Measurements from ENCODE around the gene TAF10.

The TAF10 gene

DNA sequence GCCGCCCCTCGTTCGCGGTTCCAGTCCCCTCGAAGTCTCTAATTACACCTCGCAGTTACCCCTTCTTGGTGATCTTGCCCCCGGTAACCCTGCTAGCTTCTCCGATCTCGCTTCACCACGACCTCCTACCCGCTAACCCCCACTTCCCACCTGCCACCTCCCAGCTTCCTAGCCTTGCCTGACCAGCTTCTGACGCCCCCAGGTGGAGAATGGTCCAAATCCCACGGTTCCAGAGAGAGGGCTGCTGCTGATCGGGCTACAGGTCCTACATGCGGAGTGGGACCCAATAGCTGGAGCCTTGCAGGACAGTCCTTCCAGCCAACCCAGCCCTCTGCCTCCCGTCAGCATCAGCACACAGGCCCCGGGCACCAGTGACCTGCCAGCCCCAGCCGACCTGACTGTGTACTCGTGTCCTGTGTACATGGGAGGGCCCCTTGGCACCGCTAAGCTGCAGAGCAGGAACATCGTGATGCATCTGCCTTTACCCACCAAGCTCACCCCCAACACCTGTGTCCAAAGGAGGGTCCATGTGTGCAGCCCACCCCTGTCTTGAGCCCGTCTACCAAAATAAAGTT lies 40.5 kb downstream of the TAF10 start:
- no peaks in the 10 kb centered on the region for H3K9me3 Mint-ChIP-seq (ENCODE audit: low read depth)
- no peak overlapping the region for H3K27ac Mint-ChIP-seq
- no peaks in the 10 kb centered on the region for H3K4me1 Mint-ChIP-seq (ENCODE audit: low read depth)
- peaks cover 15% of the 10 kb centered on the region for H3K36me3 Mint-ChIP-seq
- H3K27me3 Mint-ChIP-seq = no peaks in the 10 kb centered on the region
- no peak overlapping the region for H3K4me3 Mint-ChIP-seq

DNA sequence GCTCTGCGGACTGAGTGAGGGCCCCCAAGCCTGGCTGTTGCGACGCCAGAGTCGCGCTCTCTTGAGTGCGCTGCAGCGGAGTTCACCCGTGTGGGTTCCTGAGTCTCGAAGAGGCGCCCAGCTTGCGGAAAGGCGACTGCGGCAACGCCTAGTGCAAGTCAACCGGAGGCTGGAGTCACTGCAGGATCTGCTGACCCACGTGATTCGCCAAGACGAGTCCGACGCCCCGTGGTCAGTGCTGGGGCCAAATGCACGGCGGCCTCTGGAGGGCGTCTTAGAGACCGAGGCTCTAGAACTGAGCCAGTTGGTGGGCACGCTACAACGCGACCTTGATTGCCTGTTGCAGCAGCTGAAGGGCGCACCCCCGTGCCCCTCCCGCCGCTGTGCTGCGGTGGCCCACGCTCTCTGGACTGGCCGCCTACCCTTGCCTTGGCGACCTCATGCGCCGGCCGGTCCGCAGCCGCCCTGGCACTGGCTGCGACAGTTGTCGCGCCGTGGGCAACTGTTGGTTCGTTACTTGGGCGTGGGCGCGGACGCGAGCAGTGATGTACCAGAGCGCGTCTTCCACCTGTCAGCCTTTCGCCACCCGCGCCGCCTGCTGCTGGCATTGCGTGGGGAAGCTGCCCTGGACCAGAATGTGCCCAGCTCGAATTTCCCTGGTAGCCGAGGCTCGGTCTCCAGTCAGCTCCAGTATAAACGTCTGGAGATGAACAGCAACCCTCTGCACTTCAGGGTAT lies 41.2 kb downstream of the TAF10 start:
- no peaks in the 10 kb centered on the region for H3K27me3 Mint-ChIP-seq
- H3K27ac Mint-ChIP-seq = no peak overlapping the region
- H3K36me3 Mint-ChIP-seq = peaks cover 13% of the 10 kb centered on the region
- no peak overlapping the region for H3K4me3 Mint-ChIP-seq
- no peaks in the 10 kb centered on the region for H3K9me3 Mint-ChIP-seq (ENCODE audit: low read depth)
- H3K4me1 Mint-ChIP-seq (ENCODE audit: low read depth) = no peaks in the 10 kb centered on the region

DNA sequence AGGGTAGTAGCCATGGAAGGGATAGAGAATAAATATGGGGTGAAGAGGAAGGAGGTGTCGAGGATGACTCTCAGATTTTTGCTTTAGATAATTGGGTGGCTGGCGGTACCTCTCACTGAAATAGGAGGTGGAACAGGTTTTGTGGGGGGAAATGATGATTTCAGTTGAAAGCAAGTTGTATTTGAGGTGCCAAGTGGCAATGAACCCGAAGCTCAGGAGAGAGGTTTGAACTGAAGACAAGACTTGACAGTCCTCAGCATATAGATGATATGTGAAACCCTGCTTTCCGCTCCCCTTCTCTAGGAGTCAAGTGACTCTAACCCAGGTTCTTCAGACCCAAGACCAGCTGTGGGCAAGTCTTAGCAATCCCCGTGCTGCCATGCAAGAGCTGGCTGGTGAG lies 42.3 kb downstream of the TAF10 start:
- H3K36me3 Mint-ChIP-seq = peaks cover 13% of the 10 kb centered on the region
- no peak overlapping the region for H3K27ac Mint-ChIP-seq
- no peak overlapping the region for H3K4me3 Mint-ChIP-seq
- H3K4me1 Mint-ChIP-seq (ENCODE audit: low read depth) = no peaks in the 10 kb centered on the region
- no peaks in the 10 kb centered on the region for H3K9me3 Mint-ChIP-seq (ENCODE audit: low read depth)
- no peaks in the 10 kb centered on the region for H3K27me3 Mint-ChIP-seq

DNA sequence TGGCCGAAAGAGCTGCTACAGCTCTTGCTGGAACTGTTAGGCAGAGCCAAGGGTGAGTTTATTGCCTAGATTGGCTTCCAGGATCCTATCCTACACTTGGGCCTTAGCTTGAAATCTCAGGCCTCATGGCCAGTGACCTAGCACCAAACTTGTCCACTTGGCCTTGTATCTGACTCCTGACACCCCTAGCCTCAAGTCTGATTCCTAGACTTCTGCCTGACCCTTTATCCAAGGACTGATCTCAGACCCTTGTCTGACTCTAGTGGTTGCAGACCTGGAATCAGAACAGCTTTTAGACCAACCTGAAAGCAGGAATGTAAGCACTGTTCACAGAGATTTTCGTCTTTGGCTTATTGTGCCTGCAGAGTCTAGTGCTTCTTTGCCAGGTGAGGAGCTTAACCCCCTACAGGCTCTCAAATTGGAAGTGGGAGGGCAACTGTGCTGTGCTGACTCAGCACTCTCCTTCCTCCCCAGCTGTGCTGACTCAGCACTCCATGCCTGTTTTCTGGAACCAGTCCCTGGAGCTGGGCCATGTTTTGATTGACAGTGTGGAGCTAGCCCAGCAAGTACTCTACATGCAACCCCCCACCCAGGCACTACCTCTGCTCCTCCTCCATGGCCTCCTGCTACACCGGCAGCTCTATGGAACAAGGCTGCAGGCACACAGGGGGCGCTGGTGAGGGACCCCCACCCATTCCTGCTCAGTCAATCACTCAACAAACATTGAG lies 43.7 kb downstream of the TAF10 start:
- H3K36me3 Mint-ChIP-seq = peaks cover 12% of the 10 kb centered on the region
- no peak overlapping the region for H3K27ac Mint-ChIP-seq
- no peaks in the 10 kb centered on the region for H3K9me3 Mint-ChIP-seq (ENCODE audit: low read depth)
- no peak overlapping the region for H3K4me3 Mint-ChIP-seq
- H3K27me3 Mint-ChIP-seq = no peaks in the 10 kb centered on the region
- H3K4me1 Mint-ChIP-seq (ENCODE audit: low read depth) = no peaks in the 10 kb centered on the region

DNA sequence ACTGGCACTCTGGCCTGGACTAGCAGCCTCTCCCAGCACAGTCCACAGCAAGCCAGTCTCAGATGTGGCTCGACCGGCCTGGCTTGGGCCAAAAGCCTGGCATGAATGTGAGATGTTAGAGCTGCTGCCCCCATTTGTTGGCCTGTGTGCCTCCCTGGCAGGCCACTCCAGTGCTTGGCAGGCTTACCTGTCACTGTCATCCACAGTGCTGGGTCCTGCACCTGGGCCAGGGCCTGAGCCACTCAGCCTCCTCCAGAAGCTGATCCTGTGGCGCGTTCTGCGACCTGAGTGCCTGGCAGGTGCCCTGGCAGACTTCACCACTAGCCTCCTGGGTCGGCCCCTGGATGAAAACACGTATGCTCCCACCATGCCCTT lies 44.7 kb downstream of the TAF10 start:
- H3K27me3 Mint-ChIP-seq = no peaks in the 10 kb centered on the region

DNA sequence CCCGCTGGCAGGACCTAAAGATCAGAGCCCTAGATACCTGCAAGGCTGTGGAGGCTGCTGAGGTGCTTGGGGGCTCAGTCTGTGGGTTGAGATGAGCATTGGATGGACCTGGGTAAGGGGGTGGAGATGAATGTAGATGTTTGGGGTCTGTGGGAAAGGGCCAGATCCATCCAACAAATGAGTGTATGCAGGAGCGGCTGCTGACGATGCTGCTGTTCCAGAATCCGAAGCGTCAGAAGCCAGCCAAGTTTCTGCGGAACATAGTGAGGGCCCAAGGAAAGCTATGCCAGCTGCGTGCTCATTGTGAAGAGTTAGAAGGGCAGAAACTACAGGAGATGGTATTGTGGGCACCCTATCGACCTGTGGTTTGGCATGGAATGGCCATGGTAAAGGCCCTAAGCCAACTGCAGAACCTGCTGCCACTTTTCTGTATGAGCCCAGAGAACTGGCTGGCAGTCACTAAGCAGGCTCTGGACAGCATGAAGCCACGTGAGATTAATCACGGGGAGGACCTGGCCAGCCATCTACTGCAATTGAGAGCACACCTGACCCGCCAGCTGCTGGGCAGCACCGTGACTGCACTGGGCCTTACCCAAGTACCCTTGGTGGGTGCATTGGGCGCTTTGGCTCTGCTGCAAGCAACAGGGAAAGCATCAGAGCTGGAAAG lies 45.2 kb downstream of the TAF10 start:
- H3K4me3 Mint-ChIP-seq = no peak overlapping the region
- H3K36me3 Mint-ChIP-seq = peaks cover 11% of the 10 kb centered on the region
- no peaks in the 10 kb centered on the region for H3K4me1 Mint-ChIP-seq (ENCODE audit: low read depth)
- no peaks in the 10 kb centered on the region for H3K27me3 Mint-ChIP-seq
- H3K9me3 Mint-ChIP-seq (ENCODE audit: low read depth) = no peaks in the 10 kb centered on the region
- H3K27ac Mint-ChIP-seq = no peak overlapping the region

More for the DNA sequence above, 44.7 kb downstream of the TAF10 start:
- Mint-ChIP-seq H3K36me3 (peaks cover 10% of the 10 kb centered on the region), H3K4me1 (ENCODE audit: low read depth) (no peaks in the 10 kb centered on the region), H3K4me3 (no peak overlapping the region), H3K27ac (no peak overlapping the region), H3K9me3 (ENCODE audit: low read depth) (no peaks in the 10 kb centered on the region)

DNA sequence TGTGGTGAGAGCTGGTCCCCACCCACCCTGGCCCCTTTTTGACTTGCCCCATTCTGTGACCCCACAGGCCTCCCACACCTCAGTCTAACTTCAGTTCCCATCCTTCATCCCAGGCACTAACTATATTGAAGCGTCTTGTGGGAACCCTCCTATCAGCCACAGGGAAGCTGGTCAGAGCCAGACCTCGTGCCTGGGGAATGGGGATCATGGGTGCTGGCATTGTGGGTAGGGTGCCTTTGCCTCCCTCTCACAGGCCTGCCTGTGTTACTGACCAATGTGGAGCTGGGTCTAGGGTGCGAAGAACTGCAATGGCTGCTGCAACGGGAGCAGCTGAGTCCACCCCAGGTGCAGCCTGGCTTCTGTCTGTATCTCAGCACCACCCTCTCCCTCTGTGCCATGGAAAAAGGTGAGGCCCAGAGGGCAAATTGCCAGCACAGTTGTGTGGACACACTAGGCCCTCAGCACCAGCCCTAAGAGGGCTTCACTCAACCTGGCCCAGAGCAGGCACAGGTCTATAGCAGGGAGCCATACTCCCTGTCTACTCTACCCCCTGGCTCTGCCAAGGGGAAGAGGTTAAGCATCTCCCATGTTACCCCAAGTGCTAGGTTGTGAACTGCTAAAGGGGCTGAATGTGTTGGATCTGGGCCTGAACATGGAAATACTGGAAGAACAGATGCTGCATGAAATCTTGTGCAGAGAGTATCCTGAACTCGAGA lies 45.9 kb downstream of the TAF10 start:
- Mint-ChIP-seq H3K4me1 (ENCODE audit: low read depth) (no peaks in the 10 kb centered on the region), H3K36me3 (peaks cover 14% of the 10 kb centered on the region), H3K27me3 (no peaks in the 10 kb centered on the region), H3K27ac (no peak overlapping the region), H3K9me3 (ENCODE audit: low read depth) (no peaks in the 10 kb centered on the region), H3K4me3 (no peak overlapping the region)

DNA sequence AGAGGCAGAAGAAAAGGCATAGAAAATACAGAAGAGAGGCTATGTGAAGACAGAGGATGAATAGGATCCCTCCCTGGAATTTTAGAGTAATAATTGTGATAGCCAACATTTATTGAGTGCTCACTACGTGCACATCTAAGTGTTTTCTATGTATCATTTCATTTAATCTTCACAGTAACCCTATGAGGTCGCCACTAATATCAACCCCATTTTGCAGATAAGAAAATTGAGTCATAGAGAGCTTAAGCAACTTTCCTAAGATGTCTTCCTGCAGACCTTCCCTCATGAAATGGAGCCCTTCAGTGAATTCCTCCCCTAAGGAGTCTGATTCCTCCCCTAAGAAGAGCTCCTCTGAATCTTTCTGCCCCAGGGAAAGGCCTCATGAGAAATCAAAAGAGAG lies 46.7 kb downstream of the TAF10 start:
- Mint-ChIP-seq H3K27me3 (no peaks in the 10 kb centered on the region), H3K4me3 (no peak overlapping the region), H3K4me1 (ENCODE audit: low read depth) (no peaks in the 10 kb centered on the region), H3K9me3 (ENCODE audit: low read depth) (no peaks in the 10 kb centered on the region), H3K36me3 (peaks cover 14% of the 10 kb centered on the region), H3K27ac (no peak overlapping the region)

DNA sequence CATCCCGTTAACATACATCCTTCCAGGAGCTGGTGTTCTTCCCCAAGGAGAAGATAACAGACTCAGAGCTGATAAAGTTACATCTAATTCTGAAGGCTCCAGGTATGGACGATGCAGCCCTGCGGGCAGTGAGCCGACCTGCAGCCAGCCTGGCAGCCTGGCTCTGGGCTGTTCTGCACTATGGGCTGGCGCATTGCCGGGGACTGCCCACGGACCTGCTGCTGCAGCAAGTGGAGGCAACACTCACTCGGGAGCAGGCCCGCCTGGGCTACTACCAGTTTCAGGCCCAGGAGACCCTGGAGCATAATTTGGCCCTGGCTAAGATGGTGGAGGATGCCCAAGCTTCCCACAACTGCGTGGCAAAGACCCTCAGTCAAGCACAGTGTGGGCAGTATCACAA lies 48.3 kb downstream of the TAF10 start:
- no peak overlapping the region for H3K4me3 Mint-ChIP-seq

DNA sequence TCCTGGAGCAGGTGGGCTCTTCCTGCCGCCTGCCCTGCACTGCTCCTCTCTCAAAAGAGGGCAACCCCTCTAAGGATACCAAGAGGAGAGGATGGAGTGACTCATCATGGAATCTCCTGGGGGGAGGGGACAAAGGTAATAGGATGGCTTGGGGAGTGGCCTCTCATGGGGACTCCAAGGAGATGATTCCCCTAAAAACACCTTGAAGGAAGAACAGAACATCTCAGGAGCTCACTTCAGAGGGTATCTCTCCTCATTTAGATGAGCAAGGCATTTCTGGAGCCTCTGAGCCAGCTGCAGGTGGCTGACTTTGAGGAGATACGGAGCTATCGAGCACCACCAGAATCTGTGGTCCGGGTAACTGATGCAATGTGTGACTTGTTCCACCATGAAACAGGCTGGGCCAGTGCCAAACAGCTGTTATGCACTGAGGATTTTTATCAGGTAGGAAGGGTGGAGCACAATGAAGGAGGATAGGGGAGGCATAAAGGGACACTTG lies 48.8 kb downstream of the TAF10 start:
- no peak overlapping the region for H3K27ac Mint-ChIP-seq
- no peaks in the 10 kb centered on the region for H3K9me3 Mint-ChIP-seq (ENCODE audit: low read depth)
- peaks cover 13% of the 10 kb centered on the region for H3K36me3 Mint-ChIP-seq
- no peaks in the 10 kb centered on the region for H3K27me3 Mint-ChIP-seq
- no peaks in the 10 kb centered on the region for H3K4me1 Mint-ChIP-seq (ENCODE audit: low read depth)
- no peak overlapping the region for H3K4me3 Mint-ChIP-seq

More for the DNA sequence above, 48.3 kb downstream of the TAF10 start:
- peaks cover 12% of the 10 kb centered on the region for H3K36me3 Mint-ChIP-seq
- H3K27ac Mint-ChIP-seq = no peak overlapping the region
- no peaks in the 10 kb centered on the region for H3K27me3 Mint-ChIP-seq
- H3K9me3 Mint-ChIP-seq (ENCODE audit: low read depth) = no peaks in the 10 kb centered on the region
- H3K4me1 Mint-ChIP-seq (ENCODE audit: low read depth) = no peaks in the 10 kb centered on the region

DNA sequence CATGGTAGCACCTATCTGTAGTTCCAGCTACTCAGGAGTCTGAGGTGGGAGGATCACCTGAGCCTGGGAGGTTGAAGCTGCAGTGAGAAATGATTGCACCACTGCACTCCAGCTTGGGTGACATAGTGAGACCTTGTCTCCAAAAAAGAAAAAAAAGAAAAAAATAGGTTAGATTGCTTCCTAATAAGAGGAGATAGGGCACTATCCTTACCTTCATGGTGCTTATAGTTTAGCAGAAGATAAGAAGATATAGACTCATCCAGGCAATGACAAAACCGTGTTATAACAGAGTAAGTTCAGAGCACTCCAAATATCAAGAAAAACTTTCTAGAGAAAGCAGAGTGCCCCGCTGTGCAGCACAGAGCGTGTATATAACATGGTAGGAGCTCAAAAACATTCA lies 50.7 kb downstream of the TAF10 start:
- H3K36me3 Mint-ChIP-seq = peaks cover 19% of the 10 kb centered on the region
- no peaks in the 10 kb centered on the region for H3K9me3 Mint-ChIP-seq (ENCODE audit: low read depth)
- H3K27me3 Mint-ChIP-seq = no peaks in the 10 kb centered on the region
- H3K4me3 Mint-ChIP-seq = no peak overlapping the region
- H3K4me1 Mint-ChIP-seq (ENCODE audit: low read depth) = no peaks in the 10 kb centered on the region
- no peak overlapping the region for H3K27ac Mint-ChIP-seq
